Endodermal cell (in vitro differentiated cells): Measurements from ENCODE around the gene RAB25. TPM values are rescaled to one million over a fixed set of nuclear protein-coding genes. Genes with fewer than 3 reads are reported as not detected.

Experiments used
- DNase-seq: peaks from one replicate; pipeline ENCODE4 v3.0.0-alpha.2; 2017
- H3K27ac ChIP-seq: 2 replicates; pipeline ENCODE4 v1.5.1; 2013; ENCODE audit warnings: mild to moderate bottlenecking, low read depth, low read length, moderate library complexity
- H3K27me3 ChIP-seq: 2 replicates; pipeline ENCODE4 v1.6.1; 2013; ENCODE audit warnings: mild to moderate bottlenecking, low read length, moderate library complexity; ENCODE audit not compliant: insufficient read depth, control insufficient read depth, poor library complexity, severe bottlenecking
- H3K36me3 ChIP-seq: 2 replicates; pipeline ENCODE4 v1.7.0; 2013; ENCODE audit warnings: mild to moderate bottlenecking, low read length, moderate library complexity; ENCODE audit not compliant: control insufficient read depth, insufficient read depth
- H3K4me1 ChIP-seq: one replicate; pipeline ENCODE4 v1.7.0; 2013; ENCODE audit warnings: low read length; ENCODE audit not compliant: control insufficient read depth, insufficient read depth
- H3K4me3 ChIP-seq: 2 replicates; pipeline ENCODE4 v1.5.1; 2013; ENCODE audit warnings: mild to moderate bottlenecking, low read length, moderate library complexity
- H3K9ac ChIP-seq: 2 replicates; pipeline ENCODE4 v1.6.1; 2013; ENCODE audit warnings: mild to moderate bottlenecking, low read length, moderate library complexity; ENCODE audit not compliant: poor library complexity, severe bottlenecking; ENCODE audit errors: extremely low read depth
- H3K9me3 ChIP-seq: 2 replicates; pipeline ENCODE4 v1.6.1; 2013; ENCODE audit warnings: mild to moderate bottlenecking, low read length, moderate library complexity; ENCODE audit not compliant: control insufficient read depth
- H3K27ac Mint-ChIP-seq: 2 replicates; pipeline ENCODE4 v1.8.0; 2020; ENCODE audit warnings: mixed read lengths
- H3K27me3 Mint-ChIP-seq: 2 replicates; pipeline ENCODE4 v1.8.0; 2021; ENCODE audit warnings: mild to moderate bottlenecking, mixed read lengths; ENCODE audit not compliant: insufficient read depth
- H3K36me3 Mint-ChIP-seq: 2 replicates; pipeline ENCODE4 v1.8.0; 2020; ENCODE audit warnings: low read depth, mixed read lengths
- H3K4me1 Mint-ChIP-seq: 2 replicates; pipeline ENCODE4 v1.8.0; 2020; ENCODE audit warnings: mixed read lengths
- H3K4me3 Mint-ChIP-seq: 2 replicates; pipeline ENCODE4 v1.8.0; 2020; ENCODE audit warnings: mild to moderate bottlenecking, moderate library complexity, mixed read lengths
- H3K9me3 Mint-ChIP-seq: 2 replicates; pipeline ENCODE4 v1.8.0; 2020; ENCODE audit warnings: mild to moderate bottlenecking, mixed read lengths
- WGBS, 2 experiments: methylation state at CpG; one replicate each; pipeline versions ENCODE4 v1.1.5 to v1.1.7; 2013; ENCODE audit warnings: missing lambda C conversion rate in 2 of 2, mixed read lengths in 1 of 2; ENCODE audit not compliant: insufficient coverage in 1 of 2, insufficient read length in 1 of 2; 5-methylcytosine and 5-hydroxymethylcytosine counted together
- total RNA-seq, 2 donors: library from RNA; stranded (reverse); fragmentation: NEBNext Ultra II Directional in 1 of 2; extraction: Animal tissue kit (Norgen Biotek cat#: 25700) in 1 of 2; gene quantifications; 2 replicates in 1 of 2; 3 replicates in 1 of 2; pipeline ENCODE4 v1.2.1, GENCODE V29; 2021
- TF ChIP-seq, protein P1 (sequence below): fragments of 200-600 bp; sonication (generic); conservative IDR thresholded peaks from 2 replicates; pipeline ENCODE4 v1.5.0; 2021; ENCODE audit warnings: antibody characterized with exemption, mild to moderate bottlenecking

RAB25 gene
- total RNA-seq, 2 donors from 2014 or later: 82.0 to 84.4 TPM

DNA sequence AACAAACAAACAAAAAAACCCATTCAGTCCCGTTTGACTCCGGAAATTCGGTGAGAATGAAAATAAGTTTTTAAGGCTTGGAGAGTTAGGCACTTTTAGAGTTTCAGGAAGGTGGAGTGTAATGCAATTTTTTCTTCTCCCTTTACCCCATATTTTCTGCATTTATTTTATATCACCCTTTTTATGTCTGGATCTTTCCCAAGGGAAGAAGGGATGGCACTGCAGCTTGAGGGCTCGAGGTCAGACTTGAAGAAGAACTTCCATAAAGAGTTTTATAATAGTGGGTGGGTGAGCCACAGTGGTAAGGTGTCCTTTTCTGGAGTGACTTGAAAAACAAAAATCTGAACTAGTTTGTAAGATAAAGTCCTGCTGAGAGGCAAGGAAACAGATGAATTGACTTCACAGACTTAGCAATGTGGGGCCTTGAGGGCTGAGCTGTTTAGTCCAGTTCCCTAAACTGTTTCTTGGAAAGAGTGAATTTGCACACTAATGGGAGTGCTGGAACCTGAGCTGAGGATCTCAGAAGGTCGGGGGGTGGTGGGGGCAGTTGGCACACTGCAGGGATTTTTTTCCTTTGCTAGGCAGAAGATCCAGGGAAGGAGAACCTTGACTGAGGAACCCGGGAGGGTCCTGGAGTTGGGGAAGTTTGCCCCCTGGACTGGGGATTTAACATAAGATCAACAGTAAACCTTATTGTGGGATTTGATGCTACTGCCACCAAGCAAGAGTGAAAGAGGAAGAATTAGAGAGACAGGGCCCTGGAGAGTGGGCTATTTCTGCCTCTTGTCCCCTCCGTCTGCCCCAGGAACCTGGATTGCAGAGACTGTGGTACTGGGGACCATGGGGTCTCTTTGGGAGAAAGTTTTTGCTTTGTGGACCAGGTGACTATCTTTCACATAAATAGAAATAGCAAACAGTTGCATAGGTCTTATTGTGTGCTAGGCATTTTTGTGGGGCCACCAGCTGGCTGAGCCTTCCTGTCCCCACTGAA lies 23.1 kb downstream of the RAB25 start:
- H3K4me1 Mint-ChIP-seq: peaks cover 38% of the 10 kb centered on the region
- H3K36me3 Mint-ChIP-seq: peaks cover 24% of the 10 kb centered on the region
- Histone ChIP-seq H3K4me1 (no peaks in the 10 kb centered on the region), H3K36me3 (peaks cover 14% of the 10 kb centered on the region), H3K27ac (peak overlapping the region; percentile 99), H3K27me3 (no peaks in the 10 kb centered on the region), H3K9ac (peak overlapping the region; percentile 89), H3K4me3 (peak overlapping the region; percentile 96), H3K9me3 (no peaks in the 10 kb centered on the region)
- no peaks in the 10 kb centered on the region for H3K9me3 Mint-ChIP-seq
- WGBS, 2 experiments: 9 to 27% methylated on average over 3 to 7 of the region's 7 CpGs
- no peaks in the 10 kb centered on the region for H3K27me3 Mint-ChIP-seq
- peak; percentile 51 for DNase-seq
- TF ChIP-seq, protein P1, sequence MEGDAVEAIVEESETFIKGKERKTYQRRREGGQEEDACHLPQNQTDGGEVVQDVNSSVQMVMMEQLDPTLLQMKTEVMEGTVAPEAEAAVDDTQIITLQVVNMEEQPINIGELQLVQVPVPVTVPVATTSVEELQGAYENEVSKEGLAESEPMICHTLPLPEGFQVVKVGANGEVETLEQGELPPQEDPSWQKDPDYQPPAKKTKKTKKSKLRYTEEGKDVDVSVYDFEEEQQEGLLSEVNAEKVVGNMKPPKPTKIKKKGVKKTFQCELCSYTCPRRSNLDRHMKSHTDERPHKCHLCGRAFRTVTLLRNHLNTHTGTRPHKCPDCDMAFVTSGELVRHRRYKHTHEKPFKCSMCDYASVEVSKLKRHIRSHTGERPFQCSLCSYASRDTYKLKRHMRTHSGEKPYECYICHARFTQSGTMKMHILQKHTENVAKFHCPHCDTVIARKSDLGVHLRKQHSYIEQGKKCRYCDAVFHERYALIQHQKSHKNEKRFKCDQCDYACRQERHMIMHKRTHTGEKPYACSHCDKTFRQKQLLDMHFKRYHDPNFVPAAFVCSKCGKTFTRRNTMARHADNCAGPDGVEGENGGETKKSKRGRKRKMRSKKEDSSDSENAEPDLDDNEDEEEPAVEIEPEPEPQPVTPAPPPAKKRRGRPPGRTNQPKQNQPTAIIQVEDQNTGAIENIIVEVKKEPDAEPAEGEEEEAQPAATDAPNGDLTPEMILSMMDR: no peak
- H3K27ac Mint-ChIP-seq: peak overlapping the region; percentile 93
- H3K4me3 Mint-ChIP-seq: peak overlapping the region; percentile 99

DNA sequence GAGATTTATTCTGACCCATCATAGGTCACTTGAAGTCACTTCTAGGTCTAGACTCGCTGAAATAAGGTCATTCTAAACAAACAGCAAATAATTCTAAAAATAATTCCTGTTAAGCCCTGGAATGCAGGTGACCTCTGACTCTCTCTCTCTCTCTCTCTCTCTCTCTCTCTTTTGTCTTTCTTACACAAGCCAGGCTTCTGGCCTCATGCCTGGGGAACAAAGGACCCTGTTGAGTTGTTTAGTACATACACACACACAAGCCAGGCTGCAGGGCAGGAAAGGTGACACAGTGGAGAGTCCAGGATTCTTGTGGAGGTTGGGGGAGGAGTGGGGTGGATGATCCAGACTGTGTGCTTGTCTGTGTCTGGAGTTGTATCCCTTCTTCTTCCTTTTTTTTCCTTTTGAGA lies 25.3 kb downstream of the RAB25 start:
- WGBS, 2 experiments: 59 to 89% methylated on average over 1 of the region's 1 CpG
- no peaks in the 10 kb centered on the region for H3K27me3 Mint-ChIP-seq
- H3K9me3 Mint-ChIP-seq: no peaks in the 10 kb centered on the region
- Histone ChIP-seq H3K27me3 (no peaks in the 10 kb centered on the region), H3K4me3 (peak overlapping the region; percentile 9), H3K9ac (peak overlapping the region; percentile 27), H3K4me1 (no peaks in the 10 kb centered on the region), H3K9me3 (no peaks in the 10 kb centered on the region), H3K27ac (peak overlapping the region; percentile 82), H3K36me3 (peaks cover 12% of the 10 kb centered on the region)
- H3K4me3 Mint-ChIP-seq: peak overlapping the region; percentile 99
- H3K4me1 Mint-ChIP-seq: peaks cover 33% of the 10 kb centered on the region
- TF ChIP-seq, protein P1: no peak
- DNase-seq: peak; percentile 44
- peaks cover 21% of the 10 kb centered on the region for H3K36me3 Mint-ChIP-seq
- peak overlapping the region; percentile 64 for H3K27ac Mint-ChIP-seq

DNA sequence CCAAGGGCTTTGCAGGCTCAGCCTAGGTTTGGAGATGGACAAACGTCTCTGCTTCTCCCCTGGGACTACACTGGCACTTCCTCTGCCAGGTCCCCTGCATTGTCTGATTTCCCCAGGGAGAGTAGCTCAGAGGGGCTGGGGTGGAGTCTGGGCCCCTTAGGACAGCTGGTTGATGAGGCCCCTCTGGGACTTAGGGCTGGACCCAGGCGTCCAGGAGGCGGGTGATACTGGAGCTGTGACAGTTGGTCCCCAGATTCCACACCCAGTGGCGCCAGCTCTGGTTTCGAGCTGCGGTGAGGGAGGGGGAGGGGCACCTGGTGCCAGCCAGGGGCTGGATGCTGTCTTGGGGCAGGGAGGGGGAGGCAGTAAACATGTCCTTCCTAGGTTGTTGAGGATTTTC lies 28.7 kb downstream of the RAB25 start:
- no peak overlapping the region for H3K27ac Mint-ChIP-seq
- H3K9me3 ChIP-seq: no peaks in the 10 kb centered on the region

More for the DNA sequence above, 28.7 kb downstream of the RAB25 start:
- Histone ChIP-seq H3K36me3 (peaks cover 40% of the 10 kb centered on the region), H3K27me3 (no peaks in the 10 kb centered on the region), H3K4me1 (no peaks in the 10 kb centered on the region), H3K27ac (no peak overlapping the region), H3K9ac (no peak overlapping the region), H3K4me3 (no peak overlapping the region)
- DNase-seq: no peak
- TF ChIP-seq, protein P1: no peak
- peaks cover 23% of the 10 kb centered on the region for H3K4me1 Mint-ChIP-seq
- H3K9me3 Mint-ChIP-seq: no peaks in the 10 kb centered on the region
- H3K4me3 Mint-ChIP-seq: no peak overlapping the region
- WGBS, 2 experiments: 77 to 93% methylated on average over 3 to 6 of the region's 6 CpGs
- H3K27me3 Mint-ChIP-seq: no peaks in the 10 kb centered on the region
- H3K36me3 Mint-ChIP-seq: peaks cover 41% of the 10 kb centered on the region
